B cell (primary cell): ENCODE data around the gene RHOG. TPM values are rescaled to one million over a fixed set of nuclear protein-coding genes. Genes with fewer than 3 reads are reported as not detected.
A peak's percentile ranks its signal among the peaks of the same experiment; 100 is the strongest.

Experiments
- ATAC-seq: fragments of 200-7000 bp; cut with Tn5 transposase; one replicate; pipeline ENCODE4 v1.10.0; 2021; ENCODE audit warnings: low read depth, mild to moderate bottlenecking, moderate number of reproducible peaks, moderate library complexity
- CTCF ChIA-PET: fragments of 350-600 bp; sonication (Branson Sonifier 250); formaldehyde crosslinking; loops from one replicate; lab custom pipeline; 2021; ENCODE audit warnings: antibody characterized with exemption, inconsistent platforms; lab: Charles Lee
- POLR2A ChIA-PET: fragments of 350-600 bp; sonication (Branson Sonifier 250); formaldehyde crosslinking; loops from one replicate; lab custom pipeline; 2021; ENCODE audit warnings: antibody characterized with exemption; lab: Charles Lee
- DNase-seq: peaks from one replicate; pipeline ENCODE4 v3.0.0; 2013
- H2AFZ ChIP-seq: 2 replicates; pipeline ENCODE4 v1.6.1; 2012; ENCODE audit warnings: mild to moderate bottlenecking, low read depth, low read length; ENCODE audit not compliant: insufficient read depth, poor library complexity, severe bottlenecking
- H3K27ac ChIP-seq, 2 donors: 1 replicate in 1 of 2; 2 replicates in 1 of 2; pipeline ENCODE4 v1.5.1; 2012 to 2013; ENCODE audit warnings: low read length in 2 of 2, mild to moderate bottlenecking in 2 of 2, moderate library complexity in 1 of 2
- H3K27me3 ChIP-seq, 4 experiments: fragments of 200-600 bp in 1 of 4; sonication (generic) in 1 of 4; replicated peaks in 1 of 4; 1 replicate in 2 of 4; 2 replicates in 2 of 4; pipeline versions ENCODE4 v1.6.1 to v1.7.0; 2013 to 2016; ENCODE audit warnings: low read length in 3 of 4, mild to moderate bottlenecking in 2 of 4, mixed read lengths in 1 of 4, moderate library complexity in 1 of 4; ENCODE audit not compliant: insufficient read depth in 4 of 4, control insufficient read depth in 3 of 4; ENCODE audit errors: control extremely low read depth in 1 of 4
- H3K36me3 ChIP-seq, 2 experiments: replicated peaks in 1 of 2; 1 replicate in 1 of 2; 2 replicates in 1 of 2; pipeline versions ENCODE4 v1.6.1 to v1.7.1; 2013; ENCODE audit warnings: low read length in 1 of 2; ENCODE audit not compliant: insufficient read depth in 2 of 2, control insufficient read depth in 1 of 2; ENCODE audit errors: control extremely low read depth in 1 of 2, extremely low read depth in 1 of 2
- H3K4me1 ChIP-seq, 2 donors: fragments of 200-600 bp in 1 of 2; sonication (generic) in 1 of 2; 1 replicate in 1 of 2; 2 replicates in 1 of 2; pipeline versions ENCODE4 v1.5.1 to v1.6.1; 2013 to 2017; ENCODE audit warnings: low read length in 2 of 2; ENCODE audit not compliant: control insufficient read depth in 2 of 2, insufficient read depth in 2 of 2
- H3K4me2 ChIP-seq: replicated peaks from 2 replicates; pipeline ENCODE3; 2012; ENCODE audit warnings: mild to moderate bottlenecking, low read depth, low read length; ENCODE audit not compliant: poor library complexity, severe bottlenecking
- H3K4me3 ChIP-seq, 5 experiments: fragments of 200-600 bp in 1 of 5; sonication (generic) in 1 of 5; 1 replicate in 3 of 5; 2 replicates in 2 of 5; pipeline versions ENCODE4 v1.5.1 to v1.7.0; 2011 to 2016; ENCODE audit warnings: low read length in 4 of 5, mild to moderate bottlenecking in 4 of 5, low read depth in 2 of 5, control low read depth in 1 of 5, moderate library complexity in 1 of 5; ENCODE audit not compliant: insufficient read depth in 1 of 5; ENCODE audit errors: control extremely low read depth in 1 of 5, extremely low read depth in 1 of 5
- H3K79me2 ChIP-seq: fragments of 200-600 bp; sonication (generic); one replicate; pipeline ENCODE4 v1.6.0; 2016; ENCODE audit warnings: low read length; ENCODE audit not compliant: control insufficient read depth, insufficient read depth
- H3K9ac ChIP-seq: fragments of 200-600 bp; sonication (generic); 2 replicates; pipeline ENCODE4 v1.6.1; 2017; ENCODE audit warnings: mild to moderate bottlenecking, low read length, moderate library complexity
- H3K9me3 ChIP-seq, 3 donors: one replicate each; pipeline versions ENCODE4 v1.6.1 to v1.7.1; 2013; ENCODE audit warnings: low read length in 2 of 3; ENCODE audit not compliant: control insufficient read depth in 2 of 3, insufficient read depth in 1 of 3; ENCODE audit errors: control extremely low read depth in 1 of 3
- H4K20me1 ChIP-seq: 2 replicates; pipeline ENCODE4 v1.6.0; 2012; ENCODE audit warnings: mild to moderate bottlenecking, low read length; ENCODE audit not compliant: insufficient read depth, control insufficient read depth, poor library complexity, severe bottlenecking
- H3K27ac Mint-ChIP-seq: one replicate; pipeline ENCODE4 v1.8.0; 2021; ENCODE audit warnings: mixed read lengths
- H3K27me3 Mint-ChIP-seq: one replicate; pipeline ENCODE4 v1.8.0; 2021; ENCODE audit warnings: mixed read lengths
- H3K4me1 Mint-ChIP-seq: one replicate; pipeline ENCODE4 v1.8.0; 2021; ENCODE audit warnings: mixed read lengths
- H3K4me3 Mint-ChIP-seq: one replicate; pipeline ENCODE4 v1.8.0; 2021; ENCODE audit warnings: mixed read lengths
- H3K9me3 Mint-ChIP-seq: one replicate; pipeline ENCODE4 v1.8.0; 2022; ENCODE audit warnings: mixed read lengths; ENCODE audit not compliant: insufficient read depth
- EZH2 ChIP-seq: IDR thresholded peaks from 2 replicates; pipeline ENCODE4 v1.6.1; 2012; ENCODE audit warnings: borderline replicate concordance, low read depth, mild to moderate bottlenecking, moderate library complexity, low read length; ENCODE audit not compliant: insufficient read depth, poor library complexity, severe bottlenecking
- WGBS: methylation state at CpG from one replicate; pipeline ENCODE4 v1.1.5; 2013; ENCODE audit warnings: missing lambda C conversion rate; ENCODE audit not compliant: insufficient coverage; 5-methylcytosine and 5-hydroxymethylcytosine counted together
- intact Hi-C: fragments of 100-400 bp; cut with micrococcal nuclease; formaldehyde crosslinking; loops from one replicate; pipeline ENCODE4 v1.10.0; 2022
- polyA plus RNA-seq: library from polyadenylated mRNA; depleted of rRNA; stranded (reverse); fragments of >200 nt; gene quantifications from 2 replicates; pipeline ENCODE4 v1.2.3, GENCODE V29; 2012
- total RNA-seq, 2 donors: library from RNA; stranded (reverse); fragments of 120-200 nt in 1 of 2; gene quantifications; 1 replicate in 1 of 2; 2 replicates in 1 of 2; pipeline versions ENCODE4 v1.2.3 to v1.2.4, GENCODE V29; 2013 to 2022
- TF ChIP-seq, protein P1 (sequence below): fragments of 200-600 bp; IDR thresholded peaks from one replicate; pipeline ENCODE4 v1.8.0; 2022; ENCODE audit warnings: antibody characterized with exemption, mild to moderate bottlenecking

Gene RHOG
- total and polyA plus RNA-seq, 2 donors (not counting 1 experiment from before 2014, with no cell fraction given): 102 to 141 TPM

GRCh38 chr11:3802011-3802790 lies 38.6 kb downstream of the RHOG start:
- TF ChIP-seq EZH2: no peak
- TF ChIP-seq, protein P1, sequence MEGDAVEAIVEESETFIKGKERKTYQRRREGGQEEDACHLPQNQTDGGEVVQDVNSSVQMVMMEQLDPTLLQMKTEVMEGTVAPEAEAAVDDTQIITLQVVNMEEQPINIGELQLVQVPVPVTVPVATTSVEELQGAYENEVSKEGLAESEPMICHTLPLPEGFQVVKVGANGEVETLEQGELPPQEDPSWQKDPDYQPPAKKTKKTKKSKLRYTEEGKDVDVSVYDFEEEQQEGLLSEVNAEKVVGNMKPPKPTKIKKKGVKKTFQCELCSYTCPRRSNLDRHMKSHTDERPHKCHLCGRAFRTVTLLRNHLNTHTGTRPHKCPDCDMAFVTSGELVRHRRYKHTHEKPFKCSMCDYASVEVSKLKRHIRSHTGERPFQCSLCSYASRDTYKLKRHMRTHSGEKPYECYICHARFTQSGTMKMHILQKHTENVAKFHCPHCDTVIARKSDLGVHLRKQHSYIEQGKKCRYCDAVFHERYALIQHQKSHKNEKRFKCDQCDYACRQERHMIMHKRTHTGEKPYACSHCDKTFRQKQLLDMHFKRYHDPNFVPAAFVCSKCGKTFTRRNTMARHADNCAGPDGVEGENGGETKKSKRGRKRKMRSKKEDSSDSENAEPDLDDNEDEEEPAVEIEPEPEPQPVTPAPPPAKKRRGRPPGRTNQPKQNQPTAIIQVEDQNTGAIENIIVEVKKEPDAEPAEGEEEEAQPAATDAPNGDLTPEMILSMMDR: no peak
- ATAC-seq: no peak
- ChIA-PET POLR2A (interaction anchor here (0.7 kb wide), 1 partner anchor 12 kb away, joined by 3 read pairs; no protein-coding TSS in a partner anchor), CTCF (interaction anchor here (0.7 to 1.0 kb wide), 3 partner anchors 17 to 270 kb away, joined by 3 read pairs; partner anchors contain the start of gene RHOG)
- intact Hi-C loops: no loop called here
- no peak for DNase-seq
- H3K27me3 Mint-ChIP-seq: no peaks in the 10 kb centered on the region
- no peaks in the 10 kb centered on the region for H3K9me3 Mint-ChIP-seq
- no peaks in the 10 kb centered on the region for H4K20me1 ChIP-seq
- no peak overlapping the region for H3K9ac ChIP-seq
- H3K4me3 Mint-ChIP-seq: no peak overlapping the region
- 100% methylated on average over 2 of the region's 4 CpGs for WGBS
- H3K4me1 ChIP-seq: peaks cover 4 to 12% of the 10 kb centered on the region in 2 donors
- H3K9me3 ChIP-seq: no peaks in the 10 kb centered on the region
- no peak overlapping the region for H3K4me3 ChIP-seq
- peaks cover 23% of the 10 kb centered on the region for H3K79me2 ChIP-seq
- H3K4me1 Mint-ChIP-seq: peaks cover 10% of the 10 kb centered on the region
- no peak overlapping the region for H3K27ac Mint-ChIP-seq
- no peaks in the 10 kb centered on the region for H3K27me3 ChIP-seq
- no peak overlapping the region for H2AFZ ChIP-seq
- H3K27ac ChIP-seq: no peak overlapping the region
- no peaks in the 10 kb centered on the region for H3K36me3 ChIP-seq
- no peak overlapping the region for H3K4me2 ChIP-seq

DNA sequence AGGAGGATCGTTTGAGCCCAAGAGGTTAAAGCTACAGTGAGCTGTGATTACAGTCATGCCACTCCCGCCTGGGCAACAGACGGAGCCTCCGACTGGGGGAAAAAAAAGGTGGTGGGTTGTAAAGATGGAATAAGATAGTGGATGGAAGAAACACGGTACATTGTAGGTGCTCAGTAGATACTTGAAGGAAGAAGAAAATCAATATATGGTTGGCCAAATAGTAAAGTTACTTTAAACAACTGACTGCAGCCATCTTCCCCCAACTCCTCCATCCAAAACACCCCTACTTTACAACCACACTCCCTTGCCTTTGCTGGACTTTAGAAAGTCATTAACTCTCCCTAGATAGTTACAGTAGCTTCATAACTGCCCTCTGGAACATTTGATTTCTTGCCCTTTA lies 40.9 kb downstream of the RHOG start:
- no peak for TF ChIP-seq EZH2
- TF ChIP-seq, protein P1: no peak
- POLR2A ChIA-PET: interaction anchor here (0.6 kb wide), 1 partner anchor 297 kb away, joined by 5 read pairs; no protein-coding TSS in a partner anchor
- Histone ChIP-seq H3K27ac (no peak overlapping the region), H3K9ac (no peak overlapping the region), H3K9me3 (no peaks in the 10 kb centered on the region), H3K27me3 (no peaks in the 10 kb centered on the region), H3K36me3 (no peaks in the 10 kb centered on the region), H3K4me2 (no peak overlapping the region), H3K79me2 (peaks cover 46% of the 10 kb centered on the region), H2AFZ (no peak overlapping the region), H3K4me1 (peaks cover 21 to 31% of the 10 kb centered on the region in 2 donors), H3K4me3 (no peak overlapping the region), H4K20me1 (peaks cover 11% of the 10 kb centered on the region)
- peak overlapping the region; percentile 56 for H3K4me3 Mint-ChIP-seq
- CTCF ChIA-PET: interaction anchor here (0.7 to 3.3 kb wide), 3 partner anchors 41 to 273 kb away, joined by 3 to 14 read pairs (median 5); partner anchors contain the start of gene RHOG
- intact Hi-C loops: loop anchor here (5.0 kb wide), 1 partner anchor 592 kb away; the partner anchor contains the start of gene TRIM21
- DNase-seq (no peak), ATAC-seq (no peak)
- H3K27me3 Mint-ChIP-seq: no peaks in the 10 kb centered on the region
- peak overlapping the region; percentile 17 for H3K27ac Mint-ChIP-seq
- no peaks in the 10 kb centered on the region for H3K9me3 Mint-ChIP-seq
- WGBS: 97% methylated on average over 3 of the region's 5 CpGs
- peaks cover 25% of the 10 kb centered on the region for H3K4me1 Mint-ChIP-seq
